Activated naive CD4-positive, alpha-beta T cell (primary cell): ENCODE results near the gene ACAP3.

ENCODE experiments used
- DNase-seq, 4 experiments: peaks; one replicate each; lab custom pipeline; 2025; lab: John Stamatoyannopoulos, UW

The ACAP3 gene

GRCh38 chr1:1307923-1308755, at the start of gene ACAP3, which contains the start of gene PUSL1:
ACAP3 (minus strand) TSS chr1:1307930; CDS start chr1:1307815, 115 bp downstream.
PUSL1 (plus strand) TSS chr1:1308597; CDS start chr1:1308644, 47 bp downstream.
- DNase-seq: peak; percentile 80 to 89 (median 86)

GRCh38 chr1:1356796-1357401, 49.2 kb upstream of the ACAP3 start:
- no peak for DNase-seq

GRCh38 chr1:1356166-1356795, 48.6 kb upstream of the ACAP3 start:
- no peak for DNase-seq

GRCh38 chr1:1355416-1355815, 47.7 kb upstream of the ACAP3 start:
- no peak for DNase-seq

GRCh38 chr1:1354271-1355247, 46.8 kb upstream of the ACAP3 start:
- peak in 1 of 4 experiments; percentile 26 for DNase-seq

- DNase-seq: no peak
These were observed 45.8 kb upstream of the ACAP3 start for GRCh38 chr1:1353389-1354151.

GRCh38 chr1:1352786-1353388, 45.2 kb upstream of the ACAP3 start:
- no peak for DNase-seq

GRCh38 chr1:1351511-1352427, 44.0 kb upstream of the ACAP3 start:
- no peak for DNase-seq

GRCh38 chr1:1349256-1350012, 41.7 kb upstream of the ACAP3 start, which contains the start of gene DVL1:
DVL1 (minus strand) TSS chr1:1349418; CDS start chr1:1349065, 353 bp downstream.
- peak; percentile 38 to 78 (median 57) for DNase-seq

GRCh38 chr1:1348420-1349255, 40.9 kb upstream of the ACAP3 start:
- DNase-seq: no peak

GRCh38 chr1:1347663-1348419, 40.1 kb upstream of the ACAP3 start:
- no peak for DNase-seq

- no peak for DNase-seq
These were observed 39.4 kb upstream of the ACAP3 start for GRCh38 chr1:1347026-1347595.

- DNase-seq: no peak
These were observed 38.8 kb upstream of the ACAP3 start for GRCh38 chr1:1346501-1346890.

GRCh38 chr1:1345860-1346500, 38.2 kb upstream of the ACAP3 start:
- no peak for DNase-seq

- no peak for DNase-seq
These were observed 37.7 kb upstream of the ACAP3 start for GRCh38 chr1:1345384-1345783.
